IPS-18a (cell line): ENCODE results near the gene RAD50.
"Not testable (repeated sequence)": the region's sequence is repeated elsewhere in the genome, so short reads cannot be mapped to it uniquely, and the experiment has no call there.

Source experiments
- H3K27ac ChIP-seq: one replicate; pipeline ENCODE4 v1.5.1; 2013; ENCODE audit warnings: low read length
- H3K27me3 ChIP-seq: one replicate; pipeline ENCODE4 v1.6.1; 2013; ENCODE audit warnings: mild to moderate bottlenecking, low read length; ENCODE audit not compliant: control insufficient read depth, insufficient read depth
- H3K36me3 ChIP-seq: one replicate; pipeline ENCODE4 v1.6.1; 2013; ENCODE audit warnings: low read depth, low read length; ENCODE audit not compliant: control insufficient read depth
- H3K4me1 ChIP-seq: one replicate; pipeline ENCODE4 v1.6.1; 2013; ENCODE audit warnings: low read depth, low read length; ENCODE audit not compliant: control insufficient read depth
- H3K4me3 ChIP-seq: one replicate; pipeline ENCODE4 v1.5.1; 2013; ENCODE audit warnings: low read length
- H3K9ac ChIP-seq: one replicate; pipeline ENCODE4 v1.6.1; 2013; ENCODE audit warnings: mild to moderate bottlenecking, low read length, moderate library complexity
- H3K9me3 ChIP-seq: one replicate; pipeline ENCODE4 v1.6.1; 2013; ENCODE audit warnings: low read depth, low read length; ENCODE audit not compliant: control insufficient read depth

RAD50 gene

GRCh38 chr5:132684922-132685720 lies 128.3 kb downstream of the RAD50 start:
- no peaks in the 10 kb centered on the region for H3K4me1 ChIP-seq
- no peaks in the 10 kb centered on the region for H3K36me3 ChIP-seq
- no peak overlapping the region for H3K27ac ChIP-seq
- H3K9me3 ChIP-seq: no peaks in the 10 kb centered on the region
- H3K4me3 ChIP-seq: no peak overlapping the region
- no peak overlapping the region for H3K9ac ChIP-seq
- no peaks in the 10 kb centered on the region for H3K27me3 ChIP-seq

GRCh38 chr5:132686193-132686592 lies 129.4 kb downstream of the RAD50 start:
- no peaks in the 10 kb centered on the region for H3K9me3 ChIP-seq
- no peaks in the 10 kb centered on the region for H3K36me3 ChIP-seq
- no peaks in the 10 kb centered on the region for H3K4me1 ChIP-seq

GRCh38 chr5:132687995-132688394 lies 131.2 kb downstream of the RAD50 start:
- no peaks in the 10 kb centered on the region for H3K27me3 ChIP-seq
- no peak overlapping the region for H3K4me3 ChIP-seq
- no peaks in the 10 kb centered on the region for H3K36me3 ChIP-seq
- no peaks in the 10 kb centered on the region for H3K4me1 ChIP-seq
- H3K9ac ChIP-seq: no peak overlapping the region
- no peaks in the 10 kb centered on the region for H3K9me3 ChIP-seq
- no peak overlapping the region for H3K27ac ChIP-seq

More at GRCh38 chr5:132686193-132686592, 129.4 kb downstream of the RAD50 start:
- no peak overlapping the region for H3K9ac ChIP-seq
- no peak overlapping the region for H3K27ac ChIP-seq
- H3K27me3 ChIP-seq: no peaks in the 10 kb centered on the region
- no peak overlapping the region for H3K4me3 ChIP-seq

GRCh38 chr5:132688536-132689339 lies 132.0 kb downstream of the RAD50 start:
- Histone ChIP-seq H3K27me3 (no peaks in the 10 kb centered on the region), H3K4me3 (no peak overlapping the region), H3K4me1 (no peaks in the 10 kb centered on the region), H3K27ac (no peak overlapping the region), H3K9me3 (no peaks in the 10 kb centered on the region), H3K36me3 (no peaks in the 10 kb centered on the region), H3K9ac (no peak overlapping the region)

- Histone ChIP-seq H3K36me3 (no peaks in the 10 kb centered on the region), H3K9ac (no peak overlapping the region), H3K4me1 (no peaks in the 10 kb centered on the region), H3K9me3 (no peaks in the 10 kb centered on the region), H3K27me3 (no peaks in the 10 kb centered on the region), H3K4me3 (no peak overlapping the region), H3K27ac (no peak overlapping the region)
These were observed 132.7 kb downstream of the RAD50 start for GRCh38 chr5:132689513-132689912.

- no peak overlapping the region for H3K9ac ChIP-seq
- H3K9me3 ChIP-seq: no peaks in the 10 kb centered on the region
- H3K4me1 ChIP-seq: no peaks in the 10 kb centered on the region
- H3K27me3 ChIP-seq: no peaks in the 10 kb centered on the region
- no peak overlapping the region for H3K4me3 ChIP-seq
- no peak overlapping the region for H3K27ac ChIP-seq
- H3K36me3 ChIP-seq: no peaks in the 10 kb centered on the region
These were observed 133.4 kb downstream of the RAD50 start for GRCh38 chr5:132690156-132690555.

- not testable (repeated sequence) for H3K9me3 ChIP-seq, H3K27ac ChIP-seq, H3K4me3 ChIP-seq, H3K27me3 ChIP-seq, H3K4me1 ChIP-seq, H3K36me3 ChIP-seq, H3K9ac ChIP-seq
These were observed 135.2 kb downstream of the RAD50 start for GRCh38 chr5:132691755-132692631.

- no peaks in the 10 kb centered on the region for H3K4me1 ChIP-seq
- no peaks in the 10 kb centered on the region for H3K36me3 ChIP-seq
- H3K4me3 ChIP-seq: no peak overlapping the region
- H3K9ac ChIP-seq: no peak overlapping the region
- no peak overlapping the region for H3K27ac ChIP-seq
- H3K27me3 ChIP-seq: no peaks in the 10 kb centered on the region
- no peaks in the 10 kb centered on the region for H3K9me3 ChIP-seq
These were observed 135.8 kb downstream of the RAD50 start for GRCh38 chr5:132692632-132692967.
